H1 (cell line): ENCODE measurements around the gene C1orf185. TPM values are rescaled to one million over a fixed set of nuclear protein-coding genes. Genes with fewer than 3 reads are reported as not detected.

Experiments used
- BACH1 ChIP-seq: IDR thresholded peaks from 2 replicates; pipeline ENCODE4 v1.6.1; 2012; ENCODE audit warnings: low read length, improper control_type of control experiment
- RXRA ChIP-seq: IDR thresholded peaks from 2 replicates; pipeline ENCODE4 v1.6.1; 2011; ENCODE audit warnings: low read depth, mild to moderate bottlenecking, low read length, moderate library complexity; ENCODE audit not compliant: insufficient read depth
- SP1 ChIP-seq: IDR thresholded peaks from 2 replicates; pipeline ENCODE4 v1.6.1; 2011; ENCODE audit warnings: low read depth, low read length
- polyA plus RNA-seq, 7 experiments: library from polyadenylated mRNA; depleted of rRNA in 3 of 7; stranded (reverse) in 5 of 7; unstranded in 2 of 7; fragments of >200 nt in 5 of 7; fragments of 200-250 nt in 2 of 7; gene quantifications; 1 replicate in 5 of 7; 2 replicates in 1 of 7; 4 replicates in 1 of 7; pipeline versions ENCODE4 v1.2.1 to v1.2.3, GENCODE V29; 2011 to 2013; ENCODE audit warnings: missing spikeins in 2 of 7, mixed read lengths in 2 of 7
- total RNA-seq: library from RNA; stranded (reverse); fragmentation: NEBNext Ultra II Directional; extraction: Animal tissue kit (Norgen Biotek cat#: 25700); gene quantifications from 2 replicates; pipeline ENCODE4 v1.2.1, GENCODE V29; 2021

The C1orf185 gene
- total and polyA plus RNA-seq, 2 of the 8 experiments (the other 6 are each of a cell fraction or from before 2014, with no cell fraction given), result not detected

- no peak for TF ChIP-seq RXRA
- no peak for TF ChIP-seq BACH1
- no peak for TF ChIP-seq SP1
These were observed 29.2 kb downstream of the C1orf185 start (continued) for GRCh38 chr1:51131185-51131584.
